Measurements from ENCODE around the gene CRB1.

The CRB1 gene

DNA sequence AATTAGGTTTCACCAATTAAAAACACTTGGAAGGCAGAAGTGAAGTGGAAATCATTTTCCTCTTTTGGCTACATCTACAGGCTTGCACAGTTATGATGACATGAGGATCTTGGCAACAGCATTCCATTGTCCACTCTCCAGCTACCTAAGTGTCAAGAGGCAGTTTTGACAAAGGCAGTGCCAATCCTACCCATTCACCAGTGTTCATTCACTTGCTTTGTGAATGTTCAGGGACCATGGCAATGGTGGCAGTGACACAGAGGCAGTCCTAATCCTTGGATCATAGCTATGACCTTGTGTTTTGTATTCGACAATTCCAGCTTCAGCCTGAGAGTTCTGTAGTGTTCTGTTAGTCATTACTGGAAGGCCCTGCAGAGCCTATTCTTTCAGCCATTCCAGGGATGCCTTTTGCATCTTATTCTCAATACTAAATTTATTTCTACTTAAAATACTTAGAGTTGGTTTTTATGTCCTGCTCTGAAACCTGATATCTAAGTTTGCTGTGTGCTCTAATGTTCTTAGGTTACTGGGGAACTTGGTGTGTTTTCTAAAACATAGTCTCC, 36.7 kb downstream of the CRB1 start:
- DNase-seq = no peak

DNA sequence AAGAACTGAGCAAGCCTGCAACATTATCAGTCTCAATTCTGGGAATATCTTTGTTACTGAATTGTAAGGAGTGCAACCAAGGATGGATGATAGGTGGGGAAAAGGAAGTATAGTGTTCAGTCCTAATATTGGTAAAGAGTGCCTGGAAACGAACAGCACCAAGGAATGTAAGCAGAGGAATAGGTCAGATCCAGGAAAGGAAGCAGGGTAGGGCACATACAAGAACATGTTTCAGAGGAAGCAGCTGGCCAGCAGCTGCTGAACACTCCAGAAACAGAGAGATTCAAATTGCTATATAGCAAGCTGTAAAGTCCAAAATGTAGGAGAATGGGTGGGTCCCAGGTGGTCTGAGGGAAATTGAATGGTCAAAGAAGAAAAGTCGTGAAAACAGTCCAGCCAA, 37.9 kb downstream of the CRB1 start:
- DNase-seq = no peak

DNA sequence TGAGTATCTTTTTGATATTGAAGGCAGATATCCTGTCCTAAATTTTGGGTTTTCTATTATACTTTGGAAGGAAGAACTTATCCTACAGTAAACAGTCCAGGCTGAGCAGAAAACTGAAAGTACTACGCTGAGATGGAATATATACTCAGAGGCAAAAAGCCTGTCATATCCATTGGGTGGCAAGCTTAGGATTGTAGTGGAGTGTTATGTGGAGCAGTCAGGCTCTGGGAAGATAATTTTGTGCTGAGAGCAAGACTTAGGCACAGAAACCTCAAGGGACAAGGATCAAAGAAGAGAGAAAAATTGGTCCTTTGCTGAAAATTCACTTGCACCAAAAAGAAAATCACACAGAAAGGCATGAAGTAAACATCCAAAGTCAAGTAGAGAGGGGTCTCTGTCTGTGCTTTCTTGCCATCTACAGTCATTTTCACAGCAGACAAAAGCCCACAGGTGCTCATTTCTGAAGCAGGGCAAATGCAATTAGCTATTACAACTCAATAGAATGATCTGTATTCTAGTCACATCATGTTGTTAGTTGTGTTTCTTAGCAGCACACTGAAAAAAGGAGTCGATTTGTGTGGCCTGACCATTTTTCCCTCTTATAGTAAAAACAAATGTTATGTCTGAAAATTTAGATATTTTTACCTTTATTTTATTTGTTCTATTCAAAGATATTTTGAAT, 38.5 kb downstream of the CRB1 start:
- DNase-seq = no peak

DNA sequence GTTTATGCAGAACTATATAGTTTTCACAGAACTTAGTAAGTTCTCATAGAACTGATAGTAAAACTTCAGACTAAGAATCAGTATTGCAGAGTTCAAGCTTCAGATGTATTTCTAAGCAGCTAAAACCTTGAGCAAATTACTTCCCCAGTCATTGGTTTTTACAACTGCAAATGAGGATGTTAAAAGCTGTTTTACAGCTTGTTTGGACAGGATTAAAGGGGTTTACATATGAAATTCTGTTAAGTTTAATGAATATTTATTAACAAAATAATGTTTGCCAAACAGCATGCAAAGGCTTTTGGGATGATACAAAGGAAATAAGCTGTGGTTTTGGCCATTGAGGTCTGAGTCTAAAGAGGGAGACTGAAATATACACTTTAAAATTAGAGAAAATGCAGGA, 39.1 kb downstream of the CRB1 start:
- DNase-seq = no peak

DNA sequence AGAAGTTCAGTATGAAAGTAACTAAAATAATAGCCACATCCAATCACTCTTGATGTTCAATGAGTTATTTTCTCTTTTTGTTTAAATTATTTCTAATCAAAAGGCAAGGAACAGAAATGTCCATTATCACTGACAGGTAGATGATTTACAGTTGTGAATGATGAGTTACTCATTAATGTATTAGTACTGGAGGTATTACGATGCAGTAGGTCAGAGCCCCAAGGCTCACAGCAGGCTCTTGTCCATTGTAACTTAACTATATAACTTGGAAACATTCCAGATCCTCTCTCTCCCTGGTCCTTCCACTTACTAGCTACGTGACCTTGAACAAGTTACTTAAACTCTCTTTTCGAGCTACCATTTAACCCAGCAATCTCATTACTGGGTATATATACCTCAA, 39.5 kb downstream of the CRB1 start:
- no peak for DNase-seq

DNA sequence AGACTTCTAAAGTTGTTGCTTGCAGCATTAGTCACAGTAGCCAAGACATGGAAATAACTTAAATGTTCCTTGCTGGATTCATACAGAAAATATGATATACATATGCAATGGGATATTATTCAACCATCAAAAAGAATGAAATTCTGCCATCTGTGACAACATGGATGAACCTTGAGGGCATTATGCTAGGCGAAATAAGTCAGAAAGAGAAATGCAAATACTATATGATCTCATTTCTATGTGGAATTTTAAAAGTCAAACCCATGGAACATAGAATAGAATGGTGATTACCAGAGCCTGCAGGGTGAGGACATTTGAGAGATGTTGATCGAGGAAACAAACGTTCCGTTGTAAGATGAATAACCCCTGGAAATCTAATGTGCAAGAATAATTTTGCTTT, 43.0 kb downstream of the CRB1 start:
- DNase-seq = no peak

DNA sequence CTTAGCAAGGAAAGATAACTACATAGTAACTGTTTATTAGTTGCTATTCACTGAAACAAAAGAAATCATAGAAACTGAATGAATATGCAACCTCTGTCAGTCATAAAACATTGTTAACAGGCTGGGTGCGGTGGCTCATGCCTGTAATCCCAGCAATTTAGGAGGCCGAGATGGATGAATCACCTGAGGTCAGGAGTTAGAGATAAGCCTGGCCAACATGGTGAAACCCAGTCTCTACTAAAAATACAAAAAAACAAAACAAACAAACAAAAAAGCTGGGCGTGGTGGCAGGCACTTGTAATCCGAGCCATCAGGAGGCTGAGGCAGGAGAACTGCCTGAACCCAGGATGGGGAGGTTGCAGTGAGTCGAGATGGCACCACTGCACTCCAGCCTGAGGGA, 44.1 kb downstream of the CRB1 start:
- DNase-seq = no peak

DNA sequence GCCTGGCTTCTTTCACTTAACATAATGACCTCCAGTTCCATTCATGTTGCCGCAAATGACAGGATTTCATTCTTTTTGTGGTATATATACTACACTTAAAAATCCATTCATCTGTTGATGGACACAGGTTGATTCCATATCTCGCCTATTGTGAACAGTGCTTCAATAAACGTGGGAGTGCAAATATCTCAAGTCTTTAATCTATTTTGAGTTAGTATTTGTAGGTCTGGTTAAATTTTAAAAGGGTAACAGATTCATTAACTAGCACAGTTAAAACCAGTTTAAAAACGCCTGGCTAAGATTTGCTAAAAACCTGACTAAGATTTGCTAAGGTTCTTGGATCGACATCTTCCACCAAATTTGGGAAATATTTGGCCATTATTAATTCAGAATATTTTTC, 45.7 kb downstream of the CRB1 start:
- no peak for DNase-seq

DNA sequence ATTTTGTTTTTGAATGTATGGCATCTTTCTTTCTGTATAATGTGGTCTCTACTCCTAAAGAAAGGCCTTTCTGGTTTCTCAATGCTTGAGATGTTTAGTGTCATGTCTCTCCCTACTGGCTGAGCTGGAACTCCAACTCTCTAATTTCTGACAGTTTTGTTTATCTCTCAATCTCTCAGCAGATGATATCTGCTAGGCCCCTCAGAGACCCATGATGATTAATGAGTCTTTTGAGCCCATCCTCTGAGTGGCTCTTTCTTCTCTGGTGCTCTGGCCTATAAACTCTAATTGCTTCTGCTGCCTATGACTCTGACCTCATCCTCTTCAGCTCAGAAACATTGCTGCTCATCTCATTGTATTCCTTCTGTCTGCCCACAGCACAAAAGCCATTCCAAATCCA, 46.6 kb downstream of the CRB1 start:
- no peak for DNase-seq

DNA sequence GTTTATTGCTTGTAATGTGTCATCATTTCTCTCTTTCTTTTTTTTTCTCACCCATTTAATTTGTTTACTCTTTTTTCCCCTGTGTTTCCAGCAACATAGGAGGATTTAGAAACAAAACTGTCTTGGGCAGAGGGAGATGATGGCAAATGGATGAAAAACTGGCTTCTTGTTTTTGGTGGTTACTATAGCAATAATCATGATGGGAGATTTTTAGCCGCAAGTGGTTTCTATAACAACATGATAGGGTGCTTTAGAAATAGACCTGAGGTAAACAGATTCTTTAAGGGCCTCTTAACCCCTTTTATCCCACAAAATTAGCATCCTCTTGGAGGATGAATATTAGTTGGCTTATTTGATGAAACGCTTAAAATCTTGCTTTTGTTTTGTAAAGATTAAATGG, 51.6 kb downstream of the CRB1 start:
- DNase-seq = no peak

DNA sequence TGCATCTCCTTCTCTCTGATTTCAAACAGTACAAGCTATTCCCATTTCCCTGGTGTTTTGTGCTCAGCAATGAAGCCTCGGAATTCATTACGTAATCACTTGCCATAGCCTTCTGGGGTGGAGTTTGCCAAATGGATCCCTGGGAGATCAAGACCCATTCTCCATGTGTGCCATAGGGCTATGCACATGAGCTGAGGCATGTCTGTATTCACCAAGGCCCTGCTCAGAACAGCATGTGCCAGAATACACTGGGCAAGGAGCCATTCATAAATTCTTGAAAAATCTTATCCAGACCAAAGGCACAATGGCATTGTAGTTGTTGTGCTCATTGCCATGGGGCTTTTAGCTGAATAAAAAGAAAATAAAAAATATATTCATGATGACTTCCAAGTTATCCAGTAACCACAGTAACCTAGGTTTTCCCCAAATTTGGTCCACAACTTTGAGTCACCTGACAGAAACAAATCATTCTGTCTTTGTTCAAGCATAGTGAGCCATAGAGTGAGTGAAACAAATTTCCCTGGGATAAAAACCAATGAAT, 53.0 kb downstream of the CRB1 start:
- no peak for DNase-seq

DNA sequence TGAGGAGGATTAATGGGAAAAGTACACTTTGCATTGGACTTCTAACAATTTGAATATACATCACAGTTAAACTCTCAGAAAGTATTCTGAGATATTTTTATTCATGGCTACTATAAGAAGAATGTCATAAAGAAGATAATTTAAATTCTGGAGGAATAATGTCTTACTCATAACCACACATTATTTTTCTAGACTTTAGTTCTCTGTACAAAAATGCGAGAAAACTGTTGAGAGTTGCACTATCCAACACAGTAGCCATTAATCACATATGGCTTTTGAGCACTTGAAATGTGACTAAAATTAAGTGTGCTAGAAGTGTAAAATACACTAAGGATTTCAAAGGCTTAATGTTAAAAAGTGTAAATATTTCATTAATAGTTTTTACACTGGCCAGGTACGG, 53.8 kb downstream of the CRB1 start:
- DNase-seq = no peak

DNA sequence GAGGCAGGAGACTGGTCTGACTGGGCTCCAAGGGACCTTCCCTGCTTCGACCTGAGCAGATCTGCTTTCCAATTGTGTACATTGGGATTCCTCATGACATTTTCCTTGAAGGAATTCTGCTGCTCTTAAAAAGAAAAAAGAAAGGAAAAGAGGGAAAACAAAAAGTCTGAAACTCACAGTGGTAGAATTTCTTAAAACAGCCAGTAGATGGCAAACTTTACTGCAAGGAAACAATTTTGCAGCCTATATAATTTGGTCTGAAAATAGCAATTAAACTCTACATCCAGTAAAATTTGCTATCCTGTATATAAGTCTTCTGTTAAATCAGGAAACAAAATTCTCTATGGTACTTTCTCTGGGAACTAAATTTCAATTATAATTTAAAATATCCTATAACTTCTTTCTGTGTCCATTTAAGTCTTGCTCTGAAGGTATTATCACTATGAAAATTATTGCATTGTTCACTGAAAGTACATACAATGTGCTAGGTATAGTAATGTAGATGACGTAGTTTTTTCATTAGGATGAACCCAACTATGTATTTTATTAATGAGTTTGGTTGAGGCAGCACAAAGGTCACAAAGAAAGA, 59.8 kb downstream of the CRB1 start:
- peak in 1 of 2 experiments; percentile 1 for DNase-seq

DNA sequence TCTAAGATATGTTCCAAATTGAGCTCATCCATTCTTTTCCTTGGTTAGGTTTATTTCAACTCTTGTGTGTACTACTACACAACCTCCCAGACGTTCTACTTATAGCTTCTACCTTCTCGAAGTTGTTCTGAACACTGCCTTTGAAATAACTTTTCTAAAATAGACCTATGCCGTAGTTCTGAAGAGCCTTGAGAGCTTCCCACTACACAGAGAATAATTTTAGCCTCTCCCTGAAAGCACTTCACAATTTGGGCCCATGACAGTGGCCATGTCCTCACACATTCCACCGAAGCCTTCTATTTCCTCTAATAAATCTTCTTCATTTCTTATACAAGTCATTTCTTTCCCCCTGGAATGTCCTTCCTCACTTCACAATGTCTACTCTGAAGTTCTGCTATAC, 62.2 kb downstream of the CRB1 start:
- no peak for DNase-seq

DNA sequence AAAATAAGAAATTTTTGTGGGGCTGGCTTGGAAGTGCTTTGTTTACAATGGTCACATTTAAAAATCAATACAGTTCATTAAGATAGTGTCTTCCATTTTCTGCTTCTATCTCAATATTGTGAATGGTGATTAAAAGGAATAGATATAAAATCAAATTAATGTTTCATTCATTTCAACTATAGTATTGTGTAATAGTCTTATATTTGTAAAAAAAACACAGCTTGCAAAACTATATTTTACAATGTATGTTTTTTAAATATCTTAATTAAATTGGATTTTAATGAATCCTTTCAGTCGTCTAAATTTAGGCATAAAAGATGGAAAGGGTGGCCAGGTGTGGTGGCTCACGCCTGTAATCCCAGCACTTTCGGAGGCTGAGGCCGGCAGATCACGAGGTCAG, 63.5 kb downstream of the CRB1 start:
- no peak for DNase-seq

DNA sequence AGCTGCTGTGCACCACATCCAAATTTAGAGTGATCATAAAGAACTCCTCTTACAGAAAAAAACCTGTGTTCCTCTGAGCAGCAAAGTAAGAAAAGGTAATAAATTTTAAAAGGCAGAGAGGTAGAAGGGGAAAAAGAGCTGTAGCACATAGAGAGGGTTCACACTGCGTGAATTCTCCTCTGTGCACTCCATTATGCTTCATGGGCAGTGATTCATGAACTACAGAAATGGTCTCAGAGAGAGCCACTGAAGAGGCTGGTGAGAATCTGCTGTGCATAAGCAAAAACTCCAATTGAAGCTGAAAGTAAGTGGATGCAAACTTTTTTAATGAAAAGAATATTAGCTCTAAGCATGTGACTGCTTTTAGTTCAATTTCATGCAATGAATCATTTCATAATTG, 65.0 kb downstream of the CRB1 start:
- no peak for DNase-seq

DNA sequence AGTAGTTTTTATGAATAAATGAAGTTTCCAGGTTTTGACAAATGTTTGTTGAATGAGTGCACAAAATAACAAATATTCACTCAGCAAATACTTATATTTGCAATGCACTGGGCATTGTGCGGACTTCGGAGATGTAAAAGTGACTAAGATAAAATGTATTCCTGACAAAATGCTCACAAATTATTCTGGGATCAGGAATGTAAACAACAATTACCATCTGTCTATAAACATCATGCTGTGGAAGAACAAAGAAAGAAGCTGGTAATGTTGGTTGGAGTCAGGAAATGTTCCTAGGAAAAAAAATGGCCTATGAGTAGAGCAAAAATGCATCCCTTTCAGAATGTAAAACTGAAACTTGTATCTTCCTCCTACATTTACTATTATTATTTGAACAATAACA, 68.5 kb downstream of the CRB1 start:
- DNase-seq = no peak

DNA sequence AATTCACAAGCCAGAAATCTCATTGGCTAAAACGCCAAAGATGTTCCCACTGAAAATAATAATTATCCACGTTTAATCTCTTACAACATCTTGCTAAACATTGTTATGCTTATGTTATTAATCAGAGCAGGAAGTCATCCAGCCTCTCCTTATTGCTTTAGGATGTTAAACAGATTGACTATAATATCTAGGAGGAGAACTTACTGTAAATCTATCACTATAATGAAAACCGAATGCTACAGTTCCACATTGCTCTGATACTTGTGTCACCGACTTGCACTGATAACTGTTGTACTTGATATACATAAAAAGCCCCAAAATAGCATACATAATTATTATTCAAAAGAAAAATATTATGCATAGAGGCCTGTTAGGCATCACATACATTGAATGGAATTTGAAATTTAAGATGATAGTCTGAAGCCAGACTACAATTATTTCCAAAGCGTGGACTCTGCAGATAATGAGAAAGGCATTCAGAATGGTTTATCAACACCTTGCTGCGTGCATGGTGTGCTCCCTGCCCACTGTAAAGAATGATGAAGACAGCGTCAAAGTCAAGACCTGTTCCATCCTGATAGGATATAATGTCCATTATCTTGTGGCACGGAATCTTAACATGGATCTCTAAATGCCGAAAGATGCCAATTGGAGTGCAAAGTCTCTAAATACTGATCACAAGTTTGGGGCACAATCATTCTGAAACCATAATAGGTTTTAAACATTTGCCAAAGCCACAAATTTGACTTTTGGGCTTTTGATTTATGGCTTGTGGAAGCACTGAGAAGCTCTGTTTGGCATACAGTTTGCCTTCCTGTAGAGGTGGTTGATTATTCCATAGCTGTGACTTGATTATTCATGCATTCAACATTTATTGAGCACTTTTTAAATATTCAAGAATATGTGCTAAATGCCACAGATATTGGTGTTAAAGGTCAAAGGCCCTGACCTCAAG, 71.3 kb downstream of the CRB1 start:
- DNase-seq = no peak

DNA sequence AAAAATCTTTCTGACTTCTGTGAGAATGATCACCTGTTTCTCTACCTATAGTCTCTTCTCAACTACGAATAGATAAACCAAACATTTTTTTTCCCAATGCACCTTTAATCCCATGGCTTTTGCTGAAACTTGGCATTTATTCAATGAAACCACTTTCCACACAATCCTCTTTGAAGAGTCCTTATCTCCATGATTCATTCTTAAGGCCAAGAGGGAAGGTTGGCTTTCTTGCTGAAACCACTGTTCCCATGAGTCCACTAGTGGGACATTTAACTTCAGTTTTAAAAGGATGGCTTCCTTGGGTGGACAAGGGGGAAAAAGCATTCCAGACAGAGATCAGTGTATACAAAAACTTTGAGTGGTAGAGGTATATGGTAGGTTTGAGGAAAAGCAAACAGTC, 73.6 kb downstream of the CRB1 start:
- DNase-seq = no peak

DNA sequence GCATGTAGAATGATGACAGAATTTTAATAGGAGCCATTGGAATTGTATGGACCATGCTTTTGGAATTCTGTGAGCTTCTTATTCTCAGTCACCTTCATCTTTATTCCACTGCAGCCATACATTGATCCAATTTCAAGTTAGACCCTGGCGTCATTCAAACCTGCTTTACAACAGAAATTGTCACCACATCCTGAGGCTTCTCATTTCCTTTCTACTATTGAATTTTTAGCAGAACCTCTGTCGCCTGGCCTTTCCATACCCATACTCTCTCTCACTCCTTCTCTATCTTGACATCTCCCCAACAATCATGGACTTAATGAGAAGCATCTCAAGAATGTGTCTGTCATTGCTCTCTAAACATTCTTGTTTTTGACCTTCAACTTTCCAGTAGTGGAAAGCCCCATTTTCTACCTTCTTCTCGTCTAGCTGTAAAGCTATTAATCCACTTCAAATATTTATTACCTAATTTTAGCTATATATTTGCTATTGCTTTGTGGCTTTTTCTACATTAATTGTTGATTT, 74.1 kb downstream of the CRB1 start:
- no peak for DNase-seq

DNA sequence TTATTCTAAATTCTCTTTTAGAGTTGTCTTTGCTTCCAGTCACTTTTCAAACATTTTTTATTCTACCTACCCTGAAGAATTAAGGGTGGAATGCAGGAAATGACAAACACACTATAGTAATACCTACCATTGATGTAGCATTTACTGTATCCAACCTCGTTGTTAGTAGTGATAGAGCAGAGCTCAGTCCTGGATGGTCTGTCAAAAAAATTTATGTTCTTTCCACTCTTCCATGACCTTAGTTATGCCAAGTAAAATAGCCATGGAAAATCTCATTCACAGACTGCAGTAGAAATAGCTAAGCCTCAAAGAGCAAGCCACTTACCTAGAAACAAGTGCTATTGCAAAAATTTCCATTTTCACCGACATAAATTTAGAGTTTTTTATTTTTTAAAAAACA, 74.6 kb downstream of the CRB1 start:
- DNase-seq = no peak

DNA sequence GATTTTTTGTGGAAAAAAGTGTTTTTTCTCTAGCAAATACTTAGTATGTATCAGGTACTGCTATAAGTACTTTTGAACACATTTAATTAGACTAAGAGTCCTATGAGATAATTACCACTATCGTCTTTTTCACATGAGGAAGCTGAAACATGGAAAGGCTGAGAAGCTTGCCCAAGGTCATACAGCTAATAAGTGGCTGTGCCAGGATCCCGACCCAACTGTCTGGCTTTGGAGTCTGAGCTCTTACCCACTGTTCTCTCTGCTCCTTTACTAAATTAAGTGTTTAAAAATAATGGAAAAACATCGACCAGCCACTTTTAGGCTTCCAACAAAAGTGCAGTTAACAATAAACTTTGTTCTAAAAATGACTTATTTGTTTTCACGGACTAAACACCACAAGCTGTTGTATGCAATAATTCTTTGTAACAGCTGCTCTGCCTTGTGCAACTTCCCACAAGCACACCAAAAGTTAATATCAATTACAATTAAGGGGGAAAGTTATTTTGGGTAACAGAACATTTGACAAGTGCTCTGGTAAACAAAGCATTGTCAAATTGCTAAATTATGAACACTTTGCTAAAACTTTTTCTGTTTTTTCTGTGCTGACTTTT, 75.7 kb downstream of the CRB1 start:
- no peak for DNase-seq

Measured in SW 1271 (cell line).